Astrocyte (in vitro differentiated cells and primary cell): ENCODE results near the gene NTSR1. TPM values are rescaled to one million over a fixed set of nuclear protein-coding genes. Genes with fewer than 3 reads are reported as not detected.
A peak's percentile ranks its signal among the peaks of the same experiment; 100 is the strongest.

ENCODE experiments used
- DNase-seq: peaks from one replicate; pipeline ENCODE4 v3.0.0-alpha.2; 2010; ENCODE audit warnings: low read depth
- FAIRE-seq: peaks from 2 replicates; lab custom pipeline; 2011; peaks lifted over from hg19 to GRCh38; lab: Jason Lieb, UNC
- H2AFZ ChIP-seq: 2 replicates; pipeline ENCODE4 v1.6.0; 2012; ENCODE audit warnings: low read depth, low read length, inconsistent platforms
- H3K27ac ChIP-seq: 2 replicates; pipeline ENCODE4 v1.5.1; 2011; ENCODE audit warnings: low read depth, low read length, inconsistent platforms
- H3K27me3 ChIP-seq: 2 replicates; pipeline ENCODE4 v1.6.0; 2011; ENCODE audit warnings: low read length, inconsistent platforms; ENCODE audit not compliant: insufficient read depth
- H3K36me3 ChIP-seq: 2 replicates; pipeline ENCODE4 v1.5.1; 2011; ENCODE audit warnings: low read length, inconsistent platforms; ENCODE audit not compliant: insufficient read depth
- H3K4me1 ChIP-seq: 2 replicates; pipeline ENCODE4 v1.5.1; 2011; ENCODE audit warnings: low read length, inconsistent platforms; ENCODE audit not compliant: insufficient read depth
- H3K4me2 ChIP-seq: 2 replicates; pipeline ENCODE4 v1.6.0; 2012; ENCODE audit warnings: low read length, inconsistent platforms
- H3K4me3 ChIP-seq: 2 replicates; pipeline ENCODE4 v1.5.1; 2011; ENCODE audit warnings: low read depth, mild to moderate bottlenecking, low read length, inconsistent platforms; ENCODE audit not compliant: insufficient read depth
- H3K79me2 ChIP-seq: 2 replicates; pipeline ENCODE4 v1.6.0; 2012; ENCODE audit warnings: mild to moderate bottlenecking, low read length, inconsistent platforms; ENCODE audit not compliant: insufficient read depth
- H3K9ac ChIP-seq: 2 replicates; pipeline ENCODE4 v1.6.0; 2012; ENCODE audit warnings: mild to moderate bottlenecking, low read length, inconsistent platforms
- H3K9me3 ChIP-seq: 2 replicates; pipeline ENCODE4 v1.5.1; 2012; ENCODE audit warnings: low read depth, mild to moderate bottlenecking, low read length, inconsistent platforms; ENCODE audit not compliant: insufficient read depth
- H4K20me1 ChIP-seq: 2 replicates; pipeline ENCODE4 v1.6.0; 2012; ENCODE audit warnings: low read length, inconsistent platforms; ENCODE audit not compliant: insufficient read depth
- H3K27ac Mint-ChIP-seq: one replicate; pipeline ENCODE4 v1.8.0; 2021; ENCODE audit warnings: mild to moderate bottlenecking, mixed read lengths; ENCODE audit not compliant: unreplicated experiment
- H3K27me3 Mint-ChIP-seq: one replicate; pipeline ENCODE4 v1.8.0; 2021; ENCODE audit warnings: low read depth, mixed read lengths; ENCODE audit not compliant: unreplicated experiment
- H3K36me3 Mint-ChIP-seq: one replicate; pipeline ENCODE4 v1.8.0; 2021; ENCODE audit warnings: low read depth, mixed read lengths; ENCODE audit not compliant: unreplicated experiment
- H3K4me1 Mint-ChIP-seq: one replicate; pipeline ENCODE4 v1.8.0; 2021; ENCODE audit warnings: low read depth, mixed read lengths; ENCODE audit not compliant: unreplicated experiment
- H3K4me3 Mint-ChIP-seq: one replicate; pipeline ENCODE4 v1.8.0; 2021; ENCODE audit warnings: mild to moderate bottlenecking, moderate library complexity, mixed read lengths; ENCODE audit not compliant: unreplicated experiment
- H3K9me3 Mint-ChIP-seq: one replicate; pipeline ENCODE4 v1.8.0; 2021; ENCODE audit warnings: mild to moderate bottlenecking, mixed read lengths; ENCODE audit not compliant: unreplicated experiment
- EZH2 ChIP-seq: IDR thresholded peaks from 2 replicates; pipeline ENCODE4 v1.6.1; 2012; ENCODE audit warnings: mild to moderate bottlenecking, low read length, inconsistent platforms; ENCODE audit not compliant: insufficient read depth
- total RNA-seq: library from RNA; stranded (reverse); gene quantifications from 2 replicates; pipeline ENCODE4 v1.2.1, GENCODE V29; 2021
- TF ChIP-seq, protein P1 (sequence below): IDR thresholded peaks from 2 replicates; pipeline ENCODE4 v1.5.1; 2011; ENCODE audit warnings: low read depth, mild to moderate bottlenecking, inconsistent platforms, low read length, moderate library complexity; ENCODE audit not compliant: insufficient read depth

Gene NTSR1
- total RNA-seq, 1 donor from 2014 or later: 0.16 TPM

DNA sequence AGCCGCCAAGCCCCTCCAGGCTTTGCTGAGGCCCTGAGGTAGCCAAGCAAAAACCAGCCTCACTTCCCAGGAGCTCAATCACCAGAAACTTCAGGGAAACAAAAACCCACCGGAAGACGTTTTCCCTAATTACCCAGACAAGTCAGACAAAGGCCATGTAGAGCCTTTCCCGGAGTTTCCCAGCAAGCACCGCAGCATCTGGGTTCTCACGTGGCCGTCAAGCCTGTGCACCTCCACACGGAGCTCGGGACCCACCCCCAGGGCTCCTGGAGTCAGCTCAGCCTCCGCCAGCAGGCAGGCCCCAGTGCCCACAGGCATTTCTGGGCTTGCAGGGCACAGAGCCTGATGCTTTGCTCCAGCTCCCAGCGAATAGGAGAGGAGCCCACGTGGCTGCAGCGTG, 77.5 kb downstream of the NTSR1 start:
- Histone ChIP-seq H3K27me3 (peaks cover 9% of the 10 kb centered on the region), H3K9ac (no peak overlapping the region), H3K9me3 (no peaks in the 10 kb centered on the region), H3K36me3 (no peaks in the 10 kb centered on the region), H3K4me3 (no peak overlapping the region), H3K4me1 (no peaks in the 10 kb centered on the region), H2AFZ (peak overlapping the region; percentile 34), H3K4me2 (no peak overlapping the region), H3K79me2 (no peaks in the 10 kb centered on the region), H3K27ac (no peak overlapping the region), H4K20me1 (no peaks in the 10 kb centered on the region)
- no peak overlapping the region for H3K4me3 Mint-ChIP-seq
- H3K4me1 Mint-ChIP-seq: peaks cover 5% of the 10 kb centered on the region
- no peaks in the 10 kb centered on the region for H3K9me3 Mint-ChIP-seq
- H3K27me3 Mint-ChIP-seq: peaks cover 33% of the 10 kb centered on the region
- peaks cover 3% of the 10 kb centered on the region for H3K36me3 Mint-ChIP-seq
- FAIRE-seq (no peak), DNase-seq (no peak)
- TF ChIP-seq, protein P1, sequence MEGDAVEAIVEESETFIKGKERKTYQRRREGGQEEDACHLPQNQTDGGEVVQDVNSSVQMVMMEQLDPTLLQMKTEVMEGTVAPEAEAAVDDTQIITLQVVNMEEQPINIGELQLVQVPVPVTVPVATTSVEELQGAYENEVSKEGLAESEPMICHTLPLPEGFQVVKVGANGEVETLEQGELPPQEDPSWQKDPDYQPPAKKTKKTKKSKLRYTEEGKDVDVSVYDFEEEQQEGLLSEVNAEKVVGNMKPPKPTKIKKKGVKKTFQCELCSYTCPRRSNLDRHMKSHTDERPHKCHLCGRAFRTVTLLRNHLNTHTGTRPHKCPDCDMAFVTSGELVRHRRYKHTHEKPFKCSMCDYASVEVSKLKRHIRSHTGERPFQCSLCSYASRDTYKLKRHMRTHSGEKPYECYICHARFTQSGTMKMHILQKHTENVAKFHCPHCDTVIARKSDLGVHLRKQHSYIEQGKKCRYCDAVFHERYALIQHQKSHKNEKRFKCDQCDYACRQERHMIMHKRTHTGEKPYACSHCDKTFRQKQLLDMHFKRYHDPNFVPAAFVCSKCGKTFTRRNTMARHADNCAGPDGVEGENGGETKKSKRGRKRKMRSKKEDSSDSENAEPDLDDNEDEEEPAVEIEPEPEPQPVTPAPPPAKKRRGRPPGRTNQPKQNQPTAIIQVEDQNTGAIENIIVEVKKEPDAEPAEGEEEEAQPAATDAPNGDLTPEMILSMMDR: no peak
- no peak for TF ChIP-seq EZH2
- H3K27ac Mint-ChIP-seq: no peak overlapping the region

DNA sequence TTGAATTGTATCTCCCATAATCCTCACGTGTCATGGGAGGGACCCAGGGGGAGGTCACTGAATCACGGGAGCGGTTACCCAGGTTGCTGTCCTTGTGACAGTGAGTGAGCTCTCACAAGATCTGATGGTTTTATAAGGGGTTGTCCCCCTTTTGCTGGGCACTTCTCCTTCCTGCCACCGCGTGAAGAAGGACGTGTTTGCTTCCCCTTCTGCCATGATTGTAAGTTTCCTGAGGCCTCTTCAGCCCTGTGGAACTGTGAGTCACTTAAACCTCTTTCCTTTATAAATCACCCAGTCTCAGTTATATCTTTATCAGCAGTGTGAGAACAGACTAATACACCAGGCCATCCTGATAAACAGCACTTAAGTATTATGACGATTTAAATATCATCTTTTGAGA, 78.7 kb downstream of the NTSR1 start:
- TF ChIP-seq, protein P1: no peak
- no peak for TF ChIP-seq EZH2
- Histone ChIP-seq H4K20me1 (no peaks in the 10 kb centered on the region), H3K27ac (no peak overlapping the region), H3K9ac (no peak overlapping the region), H3K4me3 (no peak overlapping the region), H3K9me3 (no peaks in the 10 kb centered on the region), H3K4me1 (peaks cover 8% of the 10 kb centered on the region), H3K79me2 (no peaks in the 10 kb centered on the region), H2AFZ (no peak overlapping the region), H3K36me3 (no peaks in the 10 kb centered on the region), H3K27me3 (peaks cover 9% of the 10 kb centered on the region), H3K4me2 (no peak overlapping the region)
- DNase-seq: no peak
- peaks cover 33% of the 10 kb centered on the region for H3K27me3 Mint-ChIP-seq
- H3K4me3 Mint-ChIP-seq: no peak overlapping the region
- peaks cover 3% of the 10 kb centered on the region for H3K36me3 Mint-ChIP-seq
- H3K9me3 Mint-ChIP-seq: no peaks in the 10 kb centered on the region
- peaks cover 17% of the 10 kb centered on the region for H3K4me1 Mint-ChIP-seq
- no peak for FAIRE-seq
- no peak overlapping the region for H3K27ac Mint-ChIP-seq

- peaks cover 18% of the 10 kb centered on the region for H3K4me1 Mint-ChIP-seq
- peaks cover 3% of the 10 kb centered on the region for H3K36me3 Mint-ChIP-seq
- H3K27ac Mint-ChIP-seq: no peak overlapping the region
- H3K27me3 Mint-ChIP-seq: peaks cover 29% of the 10 kb centered on the region
- H3K36me3 ChIP-seq: no peaks in the 10 kb centered on the region
- no peak overlapping the region for H2AFZ ChIP-seq
- no peak overlapping the region for H3K27ac ChIP-seq
- TF ChIP-seq, protein P1: no peak
- no peak for TF ChIP-seq EZH2
- H3K27me3 ChIP-seq: peaks cover 9% of the 10 kb centered on the region
- no peaks in the 10 kb centered on the region for H3K9me3 ChIP-seq
- H3K9ac ChIP-seq: no peak overlapping the region
- peaks cover 14% of the 10 kb centered on the region for H3K4me1 ChIP-seq
- DNase-seq: no peak
- no peak for FAIRE-seq
- no peak overlapping the region for H3K4me3 ChIP-seq
- no peaks in the 10 kb centered on the region for H3K9me3 Mint-ChIP-seq
- H4K20me1 ChIP-seq: no peaks in the 10 kb centered on the region
- no peak overlapping the region for H3K4me2 ChIP-seq
- H3K79me2 ChIP-seq: no peaks in the 10 kb centered on the region
- no peak overlapping the region for H3K4me3 Mint-ChIP-seq
Observed at GRCh38 chr20:62787866-62788265, 79.2 kb downstream of the NTSR1 start.
